Endodermal cell (in vitro differentiated cells): ENCODE measurements around the gene ROR1. TPM values are rescaled to one million over a fixed set of nuclear protein-coding genes. Genes with fewer than 3 reads are reported as not detected.

ENCODE experiments used
- DNase-seq: peaks from one replicate; pipeline ENCODE4 v3.0.0-alpha.2; 2017
- H3K27ac ChIP-seq: 2 replicates; pipeline ENCODE4 v1.5.1; 2013; ENCODE audit warnings: mild to moderate bottlenecking, low read depth, low read length, moderate library complexity
- H3K27me3 ChIP-seq: 2 replicates; pipeline ENCODE4 v1.6.1; 2013; ENCODE audit warnings: mild to moderate bottlenecking, low read length, moderate library complexity; ENCODE audit not compliant: insufficient read depth, control insufficient read depth, poor library complexity, severe bottlenecking
- H3K36me3 ChIP-seq: 2 replicates; pipeline ENCODE4 v1.7.0; 2013; ENCODE audit warnings: mild to moderate bottlenecking, low read length, moderate library complexity; ENCODE audit not compliant: control insufficient read depth, insufficient read depth
- H3K4me1 ChIP-seq: one replicate; pipeline ENCODE4 v1.7.0; 2013; ENCODE audit warnings: low read length; ENCODE audit not compliant: control insufficient read depth, insufficient read depth
- H3K4me3 ChIP-seq: 2 replicates; pipeline ENCODE4 v1.5.1; 2013; ENCODE audit warnings: mild to moderate bottlenecking, low read length, moderate library complexity
- H3K9ac ChIP-seq: 2 replicates; pipeline ENCODE4 v1.6.1; 2013; ENCODE audit warnings: mild to moderate bottlenecking, low read length, moderate library complexity; ENCODE audit not compliant: poor library complexity, severe bottlenecking; ENCODE audit errors: extremely low read depth
- H3K9me3 ChIP-seq: 2 replicates; pipeline ENCODE4 v1.6.1; 2013; ENCODE audit warnings: mild to moderate bottlenecking, low read length, moderate library complexity; ENCODE audit not compliant: control insufficient read depth
- H3K27ac Mint-ChIP-seq: 2 replicates; pipeline ENCODE4 v1.8.0; 2020; ENCODE audit warnings: mixed read lengths
- H3K27me3 Mint-ChIP-seq: 2 replicates; pipeline ENCODE4 v1.8.0; 2021; ENCODE audit warnings: mild to moderate bottlenecking, mixed read lengths; ENCODE audit not compliant: insufficient read depth
- H3K36me3 Mint-ChIP-seq: 2 replicates; pipeline ENCODE4 v1.8.0; 2020; ENCODE audit warnings: low read depth, mixed read lengths
- H3K4me1 Mint-ChIP-seq: 2 replicates; pipeline ENCODE4 v1.8.0; 2020; ENCODE audit warnings: mixed read lengths
- H3K4me3 Mint-ChIP-seq: 2 replicates; pipeline ENCODE4 v1.8.0; 2020; ENCODE audit warnings: mild to moderate bottlenecking, moderate library complexity, mixed read lengths
- H3K9me3 Mint-ChIP-seq: 2 replicates; pipeline ENCODE4 v1.8.0; 2020; ENCODE audit warnings: mild to moderate bottlenecking, mixed read lengths
- CTCF ChIP-seq: fragments of 200-600 bp; sonication (generic); conservative IDR thresholded peaks from 2 replicates; pipeline ENCODE4 v1.5.0; 2021; ENCODE audit warnings: antibody characterized with exemption, mild to moderate bottlenecking
- WGBS, 2 experiments: methylation state at CpG; one replicate each; pipeline versions ENCODE4 v1.1.5 to v1.1.7; 2013; ENCODE audit warnings: missing lambda C conversion rate in 2 of 2, mixed read lengths in 1 of 2; ENCODE audit not compliant: insufficient coverage in 1 of 2, insufficient read length in 1 of 2; 5-methylcytosine and 5-hydroxymethylcytosine counted together
- total RNA-seq, 2 donors: library from RNA; stranded (reverse); fragmentation: NEBNext Ultra II Directional in 1 of 2; extraction: Animal tissue kit (Norgen Biotek cat#: 25700) in 1 of 2; gene quantifications; 2 replicates in 1 of 2; 3 replicates in 1 of 2; pipeline ENCODE4 v1.2.1, GENCODE V29; 2021

The ROR1 gene
- total RNA-seq, 2 donors from 2014 or later, result 77.4 to 77.9 TPM

- TF ChIP-seq CTCF, result no peak
- Histone ChIP-seq H3K4me1 (no peaks in the 10 kb centered on the region), H3K36me3 (no peaks in the 10 kb centered on the region), H3K4me3 (no peak overlapping the region), H3K27ac (no peak overlapping the region), H3K9me3 (no peaks in the 10 kb centered on the region), H3K27me3 (no peaks in the 10 kb centered on the region), H3K9ac (no peak overlapping the region)
- Mint-ChIP-seq H3K4me1 (peaks cover 3% of the 10 kb centered on the region), H3K4me3 (no peak overlapping the region), H3K36me3 (no peaks in the 10 kb centered on the region), H3K9me3 (no peaks in the 10 kb centered on the region), H3K27me3 (no peaks in the 10 kb centered on the region), H3K27ac (no peak overlapping the region)
- DNase-seq, result no peak
Measured at GRCh38 chr1:63757334-63757733, 16.5 kb upstream of the ROR1 start.

GRCh38 chr1:63758791-63759190, 15.0 kb upstream of the ROR1 start:
- no peaks in the 10 kb centered on the region for H3K4me1 ChIP-seq
- WGBS, 2 experiments, result 91 to 93% methylated on average over 4 to 6 of the region's 6 CpGs
- peaks cover 3% of the 10 kb centered on the region for H3K4me1 Mint-ChIP-seq
- no peak overlapping the region for H3K4me3 Mint-ChIP-seq
- no peak overlapping the region for H3K9ac ChIP-seq
- no peak overlapping the region for H3K27ac ChIP-seq
- H3K9me3 Mint-ChIP-seq, result no peaks in the 10 kb centered on the region
- no peak for TF ChIP-seq CTCF
- DNase-seq, result no peak
- H3K9me3 ChIP-seq, result no peaks in the 10 kb centered on the region
- H3K27me3 Mint-ChIP-seq, result no peaks in the 10 kb centered on the region
- H3K27me3 ChIP-seq, result no peaks in the 10 kb centered on the region
- no peaks in the 10 kb centered on the region for H3K36me3 Mint-ChIP-seq
- H3K27ac Mint-ChIP-seq, result no peak overlapping the region
- no peaks in the 10 kb centered on the region for H3K36me3 ChIP-seq
- no peak overlapping the region for H3K4me3 ChIP-seq

- Mint-ChIP-seq H3K4me3 (no peak overlapping the region), H3K27me3 (no peaks in the 10 kb centered on the region), H3K9me3 (no peaks in the 10 kb centered on the region), H3K36me3 (no peaks in the 10 kb centered on the region), H3K4me1 (peaks cover 3% of the 10 kb centered on the region), H3K27ac (no peak overlapping the region)
- Histone ChIP-seq H3K27ac (no peak overlapping the region), H3K4me1 (no peaks in the 10 kb centered on the region), H3K36me3 (no peaks in the 10 kb centered on the region), H3K4me3 (no peak overlapping the region), H3K27me3 (no peaks in the 10 kb centered on the region), H3K9ac (no peak overlapping the region), H3K9me3 (no peaks in the 10 kb centered on the region)
- DNase-seq, result no peak
- no peak for TF ChIP-seq CTCF
Measured at GRCh38 chr1:63759778-63760177, 14.0 kb upstream of the ROR1 start.
